Measurements from ENCODE around the gene RIPPLY2.
A peak's percentile ranks its signal among the peaks of the same experiment; 100 is the strongest.
"Not testable (repeated sequence)": the region's sequence is repeated elsewhere in the genome, so short reads cannot be mapped to it uniquely, and the experiment has no call there.

RIPPLY2 gene
- total RNA-seq = 0 reads per million in 3 experiments

DNA sequence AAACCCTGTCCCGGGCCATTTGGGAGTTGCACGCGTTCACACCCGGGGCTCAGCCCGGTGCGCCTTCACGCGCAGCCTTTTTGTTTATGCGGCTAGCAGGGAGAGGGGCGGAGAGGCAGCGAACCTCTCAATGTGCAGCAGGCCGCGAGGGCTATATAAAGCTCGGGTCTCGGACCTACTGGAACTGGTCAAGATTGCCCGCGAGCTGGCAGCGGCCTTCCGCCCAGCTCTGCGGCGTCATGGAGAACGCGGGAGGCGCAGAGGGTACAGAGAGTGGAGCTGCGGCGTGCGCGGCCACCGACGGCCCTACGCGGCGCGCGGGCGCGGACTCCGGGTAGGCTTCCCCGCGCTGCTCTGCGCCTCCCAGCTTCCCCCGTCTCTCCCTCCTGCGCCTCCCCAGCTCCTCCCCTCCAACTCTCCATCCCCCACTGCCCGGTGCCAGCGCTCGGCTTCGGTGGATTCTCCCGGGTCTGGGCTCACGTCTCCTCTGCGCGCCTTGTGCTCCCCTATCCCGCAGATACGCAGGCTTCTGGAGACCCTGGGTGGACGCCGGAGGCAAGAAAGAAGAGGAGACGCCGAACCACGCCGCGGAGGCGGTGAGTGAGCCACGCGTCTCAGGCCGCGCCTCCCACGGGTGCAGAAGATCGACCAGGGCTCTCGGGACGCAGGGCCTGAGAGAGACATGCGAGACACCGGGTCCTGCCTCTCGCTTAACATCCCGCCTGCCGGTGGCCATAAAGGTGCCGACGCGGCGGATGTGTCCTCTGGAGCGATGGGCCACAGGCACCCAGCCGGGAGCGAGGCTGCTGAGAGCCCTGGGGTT, at the start of gene RIPPLY2:
RIPPLY2 (plus strand) TSS at position 183 of the 823 bp plus-strand sequence; CDS start at position 240, 57 bp downstream.
- DNase-seq = no peak

GRCh38 chr6:83803492-83803891, 49.7 kb upstream of the RIPPLY2 start:
- DNase-seq = not testable (repeated sequence)

GRCh38 chr6:83804886-83805285, 48.3 kb upstream of the RIPPLY2 start:
- DNase-seq = no peak

- no peak for DNase-seq
Observed at GRCh38 chr6:83808005-83808404, 45.2 kb upstream of the RIPPLY2 start.

DNA sequence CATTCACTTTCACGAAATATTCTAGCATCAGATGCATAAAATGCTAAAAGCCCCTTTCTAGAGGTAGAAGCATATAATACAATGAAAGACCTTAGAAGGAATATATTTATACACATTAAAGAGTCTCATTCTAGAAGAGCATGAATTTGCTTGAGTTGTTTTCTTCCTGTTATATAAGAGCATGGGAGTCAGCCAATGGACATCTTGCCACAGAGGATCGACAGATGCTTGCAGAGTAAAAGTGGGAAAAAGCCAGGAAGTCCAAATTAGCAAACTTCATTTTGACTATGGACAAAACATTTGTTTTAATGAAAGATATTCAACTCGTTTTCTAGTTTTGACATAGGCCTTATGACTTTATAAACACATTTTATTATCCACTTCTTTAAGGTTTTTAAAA, 44.2 kb upstream of the RIPPLY2 start:
- no peak for DNase-seq

GRCh38 chr6:83812595-83812994, 40.6 kb upstream of the RIPPLY2 start:
- no peak for DNase-seq

GRCh38 chr6:83815631-83816272, 37.4 kb upstream of the RIPPLY2 start:
- DNase-seq = no peak

GRCh38 chr6:83822629-83823169, 30.5 kb upstream of the RIPPLY2 start:
- no peak for DNase-seq

GRCh38 chr6:83824388-83824801, 28.8 kb upstream of the RIPPLY2 start:
- DNase-seq = no peak

- DNase-seq = no peak
Observed at GRCh38 chr6:83824831-83825230, 28.3 kb upstream of the RIPPLY2 start.

DNA sequence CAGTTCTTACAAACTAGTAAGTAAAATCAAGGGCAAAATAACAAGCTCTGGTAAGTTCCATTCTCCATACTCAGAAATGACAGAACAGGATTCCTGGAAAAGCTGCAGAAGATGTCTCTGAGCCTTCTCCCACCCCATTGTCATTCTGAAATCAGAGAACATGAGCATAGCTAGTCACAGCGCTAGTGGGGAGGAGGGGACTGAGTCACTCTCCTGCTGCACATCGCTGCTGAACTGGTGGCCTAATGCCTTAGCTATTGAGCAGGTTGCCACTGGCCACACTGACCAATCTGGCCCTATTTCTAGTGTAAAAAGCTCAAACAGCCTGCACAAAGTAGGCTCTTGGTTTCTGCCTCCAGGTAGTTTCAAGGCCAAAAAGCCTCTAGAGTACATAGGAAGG, 26.1 kb upstream of the RIPPLY2 start:
- DNase-seq = no peak

DNA sequence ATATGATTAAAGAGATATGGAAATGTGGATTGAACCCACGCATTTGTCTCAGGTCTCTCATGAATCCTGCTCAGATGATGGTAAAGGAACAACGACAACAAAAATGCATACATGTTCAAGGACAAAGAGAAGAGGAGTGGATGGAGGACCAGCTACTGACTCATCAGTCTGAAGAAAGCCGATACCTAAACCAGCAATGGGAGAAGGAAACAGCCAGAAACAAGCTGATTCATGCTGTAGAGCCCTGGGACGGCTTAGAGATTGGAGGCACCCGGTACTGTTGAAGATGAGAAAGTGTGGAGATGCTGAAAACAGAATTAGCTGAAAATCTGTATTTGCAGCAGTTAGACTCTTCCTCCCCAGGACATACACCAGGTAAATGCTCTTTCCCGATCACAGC, 14.4 kb upstream of the RIPPLY2 start:
- DNase-seq = no peak

DNA sequence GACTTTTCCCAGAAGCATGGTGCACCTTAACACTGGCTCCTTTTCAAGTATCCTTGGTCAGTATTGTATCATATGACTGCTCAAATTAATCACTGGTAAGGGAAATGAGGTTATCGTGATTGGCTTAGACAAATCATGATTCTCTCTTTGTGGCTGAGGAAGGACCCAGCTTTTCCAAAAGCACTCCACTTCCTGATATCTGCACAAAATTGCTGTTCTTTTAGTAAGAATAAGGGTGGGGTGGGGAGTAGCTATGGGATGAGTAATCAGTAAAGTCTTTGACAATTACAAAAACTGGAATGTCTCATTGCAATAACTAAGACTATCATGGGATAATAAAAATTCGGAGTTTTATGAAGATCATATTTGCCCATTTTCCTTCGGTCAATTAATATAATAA, 9.0 kb upstream of the RIPPLY2 start:
- no peak for DNase-seq

GRCh38 chr6:83846291-83846690, 6.9 kb upstream of the RIPPLY2 start:
- DNase-seq = no peak

GRCh38 chr6:83847179-83847578, 6.0 kb upstream of the RIPPLY2 start:
- DNase-seq = no peak

GRCh38 chr6:83849127-83849526, 4.0 kb upstream of the RIPPLY2 start:
- no peak for DNase-seq

GRCh38 chr6:83849610-83850009, 3.5 kb upstream of the RIPPLY2 start:
- DNase-seq = no peak

- no peak for DNase-seq
Observed at GRCh38 chr6:83852528-83853177, 507 bp upstream of the RIPPLY2 start.

DNA sequence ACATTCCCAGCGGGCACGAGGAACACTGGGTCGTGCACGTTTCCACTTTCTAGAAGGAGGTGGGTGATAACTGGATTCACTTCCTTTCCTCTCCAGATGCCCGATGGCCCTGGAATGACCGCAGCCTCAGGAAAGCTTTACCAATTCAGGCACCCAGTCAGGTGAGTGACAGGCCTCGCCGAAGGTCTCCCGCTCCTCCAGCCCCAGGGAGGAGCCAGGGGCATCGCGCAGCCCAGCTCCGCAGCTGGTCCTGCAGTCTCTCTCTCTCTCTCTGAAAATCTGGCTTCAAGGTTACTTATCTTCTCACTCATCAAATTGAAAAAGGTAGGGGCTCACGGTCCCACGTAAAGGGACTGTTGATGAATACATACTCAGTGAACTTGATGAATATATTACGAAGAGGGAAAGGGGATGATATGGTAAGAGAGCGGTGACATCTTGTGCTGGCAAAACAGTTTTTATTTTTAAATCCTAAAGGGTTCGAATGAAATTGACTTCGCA, 891 bp downstream of the RIPPLY2 start:
- DNase-seq = no peak

DNA sequence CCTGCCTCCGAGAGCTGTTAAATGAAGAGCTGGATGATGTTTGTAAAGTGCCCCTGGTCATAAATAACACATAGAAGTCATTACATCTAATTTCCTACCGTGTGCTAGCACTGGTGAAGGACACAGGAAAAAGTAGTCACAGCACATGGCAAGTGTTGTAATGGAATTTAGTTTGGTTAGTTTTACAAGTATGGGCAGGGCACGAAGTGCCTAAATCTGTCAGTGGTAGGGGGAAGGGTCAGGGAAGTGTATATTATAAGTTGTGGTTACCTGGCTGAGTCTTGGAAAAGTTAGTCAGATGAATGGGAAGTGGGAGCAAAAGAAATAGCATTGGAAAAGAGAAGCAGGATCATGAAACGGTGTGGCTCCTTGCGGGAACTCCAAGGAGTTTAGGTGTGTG, 1.6 kb downstream of the RIPPLY2 start:
- DNase-seq = no peak

DNA sequence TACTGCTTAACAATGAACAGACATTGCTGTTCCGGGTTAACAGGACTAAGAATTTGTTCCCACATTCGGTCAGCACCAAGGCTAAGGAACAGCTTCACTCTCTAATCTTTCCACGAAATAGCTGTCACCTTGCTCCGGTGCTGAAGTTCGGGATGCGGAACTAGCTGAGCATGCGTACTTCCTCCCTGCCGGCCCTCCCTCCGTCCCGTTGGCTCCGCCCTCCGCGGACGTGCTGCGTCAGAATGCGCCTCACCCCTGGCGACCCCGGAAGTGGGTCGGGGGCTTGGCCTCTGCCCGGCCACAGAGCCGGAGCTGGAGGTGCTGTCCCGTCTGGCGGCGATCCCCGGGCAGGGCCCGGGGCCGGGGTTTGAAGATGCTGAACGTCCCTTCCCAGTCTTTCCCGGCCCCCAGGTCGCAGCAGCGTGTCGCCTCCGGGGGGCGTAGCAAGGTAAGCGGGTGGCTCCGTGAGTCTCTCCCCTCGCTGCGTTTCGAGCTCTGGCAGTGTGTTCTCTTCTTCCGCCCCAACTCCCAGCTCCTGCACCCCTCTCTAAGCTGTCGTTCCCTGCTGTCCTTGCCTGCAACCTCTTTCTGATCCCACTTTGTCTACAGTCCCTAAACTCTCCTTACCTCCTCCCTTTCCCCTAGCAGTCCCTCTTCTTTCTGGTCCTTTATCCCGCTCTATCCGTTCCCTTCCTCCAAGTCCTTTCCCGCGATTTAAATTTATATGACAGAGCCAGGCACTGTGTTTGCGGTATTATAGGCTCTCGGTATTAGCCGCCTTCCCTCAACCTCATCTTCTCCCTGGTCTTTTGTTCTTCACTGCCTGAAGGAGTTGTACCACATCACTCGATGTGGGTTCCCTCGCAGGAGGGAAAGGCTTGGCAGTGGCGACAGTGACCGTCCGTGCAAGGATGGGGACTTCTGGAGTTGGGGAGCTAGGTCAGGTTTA, 6.5 kb downstream of the RIPPLY2 start, which contains the start of gene CYB5R4:
CYB5R4 (plus strand) TSS at position 280 of the 949 bp plus-strand sequence; CDS start at position 374, 94 bp downstream.
- DNase-seq = peak; percentile 93

DNA sequence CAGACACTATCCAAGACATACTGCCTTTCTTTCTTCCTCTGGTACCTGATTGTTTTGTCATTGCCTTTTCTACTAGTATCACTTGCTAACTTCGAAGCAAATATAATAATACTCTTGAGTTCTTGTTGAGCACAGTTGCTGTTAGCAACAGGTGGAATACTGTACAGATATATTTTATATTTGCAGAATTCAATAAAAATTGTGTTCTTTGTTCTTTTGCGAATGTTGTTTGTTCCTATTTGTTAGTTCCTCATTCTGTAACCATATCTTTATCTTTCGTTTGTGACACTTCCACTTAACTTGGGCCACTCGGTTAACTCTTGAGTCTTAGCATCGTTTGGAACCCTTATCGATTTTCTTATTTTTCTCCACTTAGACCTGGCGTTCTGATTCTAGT, 7.2 kb downstream of the RIPPLY2 start:
- DNase-seq = no peak
